Adrenal gland (tissue), 12 donors: Measurements from ENCODE around the gene NRP1. TPM values are rescaled to one million over a fixed set of nuclear protein-coding genes. Genes with fewer than 3 reads are reported as not detected.

ENCODE experiments used
- DNase-seq, 7 donors: peaks; one replicate each; pipeline ENCODE4 v3.0.0-alpha.2; 2019 to 2020
- H3K27ac ChIP-seq, 5 donors: fragments of 200-600 bp; sonication (generic) in 4 of 5; 1 replicate in 3 of 5; 2 replicates in 2 of 5; pipeline versions ENCODE4 v1.5.1 to v1.8.0; 2016 to 2020; ENCODE audit warnings: mild to moderate bottlenecking in 1 of 5
- H3K27me3 ChIP-seq: fragments of 200-600 bp; 2 replicates; pipeline ENCODE4 v1.8.0; 2021
- H3K36me3 ChIP-seq, 2 donors: fragments of 200-600 bp; replicated peaks in 1 of 2; 1 replicate in 1 of 2; 2 replicates in 1 of 2; pipeline versions ENCODE4 v1.5.1 to v1.8.0; 2018 to 2022
- H3K4me1 ChIP-seq, 2 donors: fragments of 200-600 bp; replicated peaks in 1 of 2; 1 replicate in 1 of 2; 2 replicates in 1 of 2; pipeline versions ENCODE4 v1.5.1 to v1.8.0; 2018 to 2021
- H3K4me3 ChIP-seq, 4 donors: fragments of 200-600 bp; sonication (generic) in 3 of 4; one replicate each; pipeline ENCODE4 v1.5.1; 2016 to 2018
- H3K9me3 ChIP-seq, 3 donors: fragments of 200-600 bp; sonication (generic) in 1 of 3; replicated peaks in 1 of 3; 1 replicate in 2 of 3; 2 replicates in 1 of 3; pipeline versions ENCODE4 v1.5.1 to v1.8.0; 2016 to 2021
- CTCF ChIP-seq, 6 experiments: fragments of 450-650 bp in 4 of 6; fragments of 200-600 bp in 2 of 6; sonication (generic) in 1 of 6; IDR thresholded peaks; 1 replicate in 5 of 6; 2 replicates in 1 of 6; pipeline versions ENCODE4 v1.5.1 to v1.8.0; 2016 to 2021; ENCODE audit warnings: antibody characterized with exemption in 6 of 6, mild to moderate bottlenecking in 2 of 6, moderate library complexity in 1 of 6
- POLR2A ChIP-seq, 2 donors: fragments of 450-650 bp; IDR thresholded peaks; one replicate each; pipeline ENCODE4 v1.6.1; 2017; ENCODE audit warnings: antibody characterized with exemption in 2 of 2, mild to moderate bottlenecking in 2 of 2, moderate library complexity in 1 of 2
- WGBS, 4 donors: extraction: QIAGEN DNeasy Blood & Tissue Kit in 2 of 4; methylation state at CpG; one replicate each; pipeline versions ENCODE4 v1.1.5 to v1.1.7; 2013 to 2017; 5-methylcytosine and 5-hydroxymethylcytosine counted together
- intact Hi-C, 2 donors: fragments of 100-400 bp; cut with DNase I; formaldehyde crosslinking; loops; one replicate each; pipeline versions ENCODE4 v1.14.1 to v1.15.0; 2022 to 2023
- polyA plus RNA-seq, 3 donors: library from polyadenylated mRNA; stranded (reverse); fragments of 200-250 nt in 2 of 3; fragments of 350-450 nt in 1 of 3; fragmentation: Illumina TruSeq in 1 of 3; extraction: RNeasy Lipid Tissue Mini Kit (QIAGEN cat#74804) in 1 of 3; gene quantifications; one replicate each; pipeline ENCODE4 v1.2.3, GENCODE V29; 2013 to 2014
- total RNA-seq, 9 donors: library from RNA; depleted of rRNA in 4 of 9; stranded (reverse); fragments of >200 nt in 4 of 9; fragments of 120-200 nt in 1 of 9; fragmentation: NEBNext Ultra II Directional in 1 of 9; extraction: Animal tissue kit (Norgen Biotek cat#: 25700) in 1 of 9; gene quantifications; one replicate each; pipeline versions ENCODE4 v1.1.0 to v1.2.4, GENCODE V29; 2013 to 2023
- donor health status: healthy with polysubstance abuse.
- donor health status: Bipolar disorder and iron deficiency.
- donor health status: DM: yes; HTN: yes; CAD: no.
- donor health status: DM: no; HTN: no; CAD: no.
- donor health status: DM: no; HTN: no; CAD: no.
- donor health status: DM: yes; HTN: yes; CAD: no.

The NRP1 gene
- total and polyA plus RNA-seq, 12 donors = 20.2 to 151 (median 92.1) TPM

GRCh38 chr10:33134011-33134751 lies 200.3 kb downstream of the NRP1 start:
- peak; percentile 72 to 93 (median 88) for DNase-seq
- intact Hi-C loops = no loop called here
- Histone ChIP-seq H3K4me1 (no peaks in the 10 kb centered on the region), H3K36me3 (no peaks in the 10 kb centered on the region), H3K9me3 (no peaks in the 10 kb centered on the region), H3K27ac (peak overlapping the region in 3 of 5 donors; percentile 6 to 74 (median 37)), H3K4me3 (no peak overlapping the region), H3K27me3 (no peaks in the 10 kb centered on the region)
- WGBS, 4 donors = 63 to 79% (median 70%) methylated on average over 10 to 11 of the region's 11 CpGs
- TF ChIP-seq CTCF (IDR thresholded peaks at IDR 0.05) (no peak), POLR2A (IDR thresholded peaks at IDR 0.05) (no peak)

GRCh38 chr10:33133557-33133956 lies 200.9 kb downstream of the NRP1 start:
- intact Hi-C loops = no loop called here
- TF ChIP-seq CTCF (IDR thresholded peaks at IDR 0.05) (no peak), POLR2A (IDR thresholded peaks at IDR 0.05) (no peak)
- Histone ChIP-seq H3K27ac (peak overlapping the region in 2 of 5 donors; percentile 6 to 37), H3K36me3 (no peaks in the 10 kb centered on the region), H3K9me3 (no peaks in the 10 kb centered on the region), H3K27me3 (no peaks in the 10 kb centered on the region), H3K4me3 (no peak overlapping the region), H3K4me1 (no peaks in the 10 kb centered on the region)
- DNase-seq = no peak

GRCh38 chr10:33132626-33133025 lies 201.8 kb downstream of the NRP1 start:
- 93 to 100% (median 95%) methylated on average over 1 of the region's 1 CpG for WGBS, 4 donors
- Histone ChIP-seq H3K9me3 (no peaks in the 10 kb centered on the region), H3K27me3 (no peaks in the 10 kb centered on the region), H3K4me1 (no peaks in the 10 kb centered on the region), H3K4me3 (no peak overlapping the region), H3K36me3 (no peaks in the 10 kb centered on the region), H3K27ac (no peak overlapping the region)
- intact Hi-C loops = no loop called here
- no peak for TF ChIP-seq CTCF (IDR thresholded peaks at IDR 0.05)
- no peak for TF ChIP-seq POLR2A (IDR thresholded peaks at IDR 0.05)
- no peak for DNase-seq

- TF ChIP-seq CTCF (IDR thresholded peaks at IDR 0.05) (no peak), POLR2A (IDR thresholded peaks at IDR 0.05) (no peak)
- intact Hi-C loops = no loop called here
- H3K4me3 ChIP-seq = no peak overlapping the region
- H3K36me3 ChIP-seq = no peaks in the 10 kb centered on the region
- H3K9me3 ChIP-seq = no peaks in the 10 kb centered on the region
- WGBS, 4 donors = 90 to 94% (median 91%) methylated on average over 5 of the region's 5 CpGs
- H3K4me1 ChIP-seq = peaks cover 0 to 8% of the 10 kb centered on the region in 2 donors
- H3K27ac ChIP-seq = peak overlapping the region in 2 of 5 donors; percentile 52 to 76
- DNase-seq = no peak
- no peaks in the 10 kb centered on the region for H3K27me3 ChIP-seq
Measured at GRCh38 chr10:33129996-33130386, 204.5 kb downstream of the NRP1 start.
